SKM-1 (cell line): Measurements from ENCODE around the gene HMGXB3.

Experiments used
- DNase-seq: peaks from one replicate; lab custom pipeline; 2025; ENCODE audit not compliant: unreplicated experiment; lab: John Stamatoyannopoulos, UW

The HMGXB3 gene

DNA sequence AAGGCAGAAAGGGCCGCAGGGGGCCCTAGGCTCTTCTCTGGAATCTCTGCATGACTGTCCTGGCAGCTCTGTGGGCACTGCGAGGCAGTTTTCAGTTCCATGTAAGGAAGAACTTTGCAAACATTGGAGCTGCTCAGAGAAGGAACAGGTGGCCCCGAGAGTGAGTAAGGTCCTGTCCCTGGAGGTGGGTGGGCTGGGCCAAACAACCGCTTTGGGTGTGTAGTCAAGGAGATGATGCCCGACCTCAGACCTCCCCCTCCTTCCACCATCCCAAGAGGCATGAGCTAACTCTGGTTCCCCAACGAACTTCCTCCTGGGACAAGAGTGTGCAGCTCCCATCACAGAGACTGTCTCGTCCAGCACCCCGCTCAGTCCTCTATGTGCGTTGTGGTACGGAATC lies 65.3 kb downstream of the HMGXB3 start:
- DNase-seq, result no peak

DNA sequence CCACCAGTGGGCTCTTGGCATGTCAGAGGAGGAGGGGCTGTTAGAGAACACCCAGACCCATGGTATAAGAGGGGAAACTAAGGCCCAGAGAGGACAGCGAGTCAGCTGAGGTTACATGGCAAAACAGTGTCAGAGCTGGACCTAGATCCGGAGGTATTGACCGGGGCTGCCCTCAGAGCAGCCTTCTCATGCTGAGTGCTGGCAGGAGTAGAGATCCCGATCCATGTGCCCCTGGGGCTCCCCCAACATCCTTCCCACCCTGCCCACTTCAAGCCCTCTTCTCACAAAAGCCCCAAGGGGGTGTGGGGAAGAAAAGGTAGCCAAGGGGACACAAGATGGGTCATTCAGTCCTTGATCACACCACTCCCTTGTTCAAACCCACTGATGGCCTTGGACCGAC lies 65.9 kb downstream of the HMGXB3 start:
- no peak for DNase-seq

DNA sequence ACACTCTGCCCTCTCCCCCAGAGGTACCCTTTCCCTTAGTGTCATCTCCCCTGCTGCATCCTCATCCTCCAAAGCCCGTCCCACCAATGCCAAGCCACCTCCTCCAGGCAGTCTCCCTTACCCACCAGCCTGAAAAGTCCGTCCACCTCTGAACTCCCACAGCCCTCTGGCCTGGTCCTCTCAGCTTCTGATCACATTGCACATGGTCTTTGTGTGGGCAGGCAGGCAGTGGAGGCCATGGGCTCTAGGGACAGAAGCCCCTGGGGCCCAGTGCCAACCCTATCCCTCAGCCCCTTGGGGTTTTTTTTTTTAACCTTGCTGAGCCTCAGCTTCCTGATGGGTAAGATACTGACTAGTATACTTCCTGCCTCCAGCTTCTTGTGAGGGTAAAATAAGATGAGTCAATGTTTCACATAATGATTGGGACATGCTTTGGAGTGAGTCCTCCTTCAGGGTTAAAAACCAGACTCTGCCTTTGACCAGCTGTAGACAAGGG lies 66.4 kb downstream of the HMGXB3 start:
- DNase-seq, result no peak

DNA sequence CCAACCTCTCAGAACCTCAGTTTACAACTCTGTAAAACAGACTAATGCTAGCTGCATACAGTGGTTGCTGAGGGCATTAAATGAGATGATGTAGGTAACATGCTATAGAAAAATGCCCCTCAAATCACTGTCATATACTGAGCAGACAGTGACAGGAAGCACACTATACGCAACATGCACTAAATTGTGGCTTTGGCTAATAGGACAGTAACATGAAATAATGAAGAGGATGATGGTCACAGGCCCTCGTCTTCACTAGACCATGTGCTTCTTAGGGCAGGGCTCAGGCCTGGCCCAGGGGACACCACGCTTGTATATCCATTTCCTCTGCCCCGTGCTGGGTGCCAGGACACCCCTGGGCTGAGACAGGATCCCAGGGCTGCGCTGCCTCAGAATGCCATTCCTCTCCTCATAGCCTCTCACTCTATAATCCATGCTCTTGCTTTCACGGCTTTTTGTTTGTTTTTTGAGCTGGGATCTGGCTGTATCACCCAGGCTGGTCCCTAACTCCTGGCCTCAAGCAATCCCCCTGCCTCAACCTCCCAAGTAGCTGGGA lies 66.9 kb downstream of the HMGXB3 start:
- DNase-seq, result no peak

DNA sequence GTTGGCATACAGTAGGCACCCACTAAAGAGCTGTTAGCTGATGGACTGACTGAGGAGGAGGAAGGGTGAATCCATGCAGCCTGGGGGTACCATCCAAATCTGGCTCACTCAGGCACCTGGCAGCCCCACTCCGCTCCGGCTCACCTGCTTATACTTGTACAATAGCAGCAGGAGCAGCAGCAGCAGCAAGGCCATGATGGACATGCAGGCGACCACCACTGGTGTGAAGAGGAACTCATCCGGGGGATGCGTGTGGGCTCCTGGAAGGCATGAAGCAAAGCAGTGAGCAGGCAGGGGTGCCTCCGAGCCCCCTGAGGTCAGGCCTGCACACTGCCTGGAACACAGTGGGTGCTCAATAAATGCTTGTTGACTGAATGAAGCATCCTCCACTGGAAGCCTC lies 67.5 kb downstream of the HMGXB3 start:
- DNase-seq, result no peak

DNA sequence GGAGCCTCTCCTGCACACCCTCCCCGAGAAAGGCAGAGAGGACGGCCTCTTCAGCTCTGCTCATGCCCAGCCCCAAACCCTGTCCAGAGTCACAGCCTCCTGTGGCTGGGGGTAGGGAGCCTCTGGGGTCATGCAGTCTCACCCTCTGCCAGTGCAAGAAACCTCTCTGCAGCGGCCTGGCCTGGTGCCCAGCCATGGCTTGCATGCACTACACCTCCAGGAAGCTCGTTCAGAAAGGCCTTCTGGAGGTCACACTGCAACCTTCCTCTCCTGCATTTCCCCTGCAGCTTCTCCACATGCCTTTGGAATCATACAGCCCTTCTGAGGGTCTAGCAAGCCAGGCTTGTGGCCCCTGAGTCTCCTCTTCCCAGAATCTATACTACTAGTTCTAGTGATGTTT lies 67.9 kb downstream of the HMGXB3 start:
- DNase-seq, result no peak

DNA sequence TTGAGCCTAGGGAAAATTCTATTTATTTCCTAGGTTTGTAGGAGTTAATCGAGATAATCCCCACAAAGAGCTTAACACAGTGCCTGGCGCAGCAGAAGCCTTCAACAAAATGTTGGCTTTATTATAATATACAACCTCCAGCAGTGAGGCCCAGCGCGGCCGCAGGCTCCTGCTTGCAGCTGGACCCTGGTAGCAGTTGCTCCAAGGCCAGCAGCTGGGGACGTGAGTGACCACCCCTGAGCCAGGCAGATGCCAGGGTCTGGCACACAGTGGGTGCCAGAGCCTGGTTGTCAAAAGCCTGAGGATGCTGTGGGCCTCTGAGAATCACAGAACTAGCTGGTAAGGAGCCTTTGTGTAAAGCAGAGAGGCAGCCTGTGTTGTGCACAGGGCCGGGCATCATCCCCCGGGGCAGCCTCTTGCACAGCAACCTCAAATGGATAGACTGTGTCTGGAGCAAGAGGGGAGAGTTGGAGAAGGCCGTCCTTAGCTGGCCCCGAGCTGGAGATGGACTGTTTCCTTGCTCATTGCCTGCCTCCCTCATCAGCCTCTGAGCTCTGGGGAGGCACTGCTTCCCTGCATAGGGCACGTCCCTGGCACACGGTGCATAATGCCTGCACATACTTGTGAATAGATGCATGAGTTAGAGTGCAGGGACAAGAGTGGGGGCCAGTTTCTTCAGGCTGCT lies 68.6 kb downstream of the HMGXB3 start:
- no peak for DNase-seq

DNA sequence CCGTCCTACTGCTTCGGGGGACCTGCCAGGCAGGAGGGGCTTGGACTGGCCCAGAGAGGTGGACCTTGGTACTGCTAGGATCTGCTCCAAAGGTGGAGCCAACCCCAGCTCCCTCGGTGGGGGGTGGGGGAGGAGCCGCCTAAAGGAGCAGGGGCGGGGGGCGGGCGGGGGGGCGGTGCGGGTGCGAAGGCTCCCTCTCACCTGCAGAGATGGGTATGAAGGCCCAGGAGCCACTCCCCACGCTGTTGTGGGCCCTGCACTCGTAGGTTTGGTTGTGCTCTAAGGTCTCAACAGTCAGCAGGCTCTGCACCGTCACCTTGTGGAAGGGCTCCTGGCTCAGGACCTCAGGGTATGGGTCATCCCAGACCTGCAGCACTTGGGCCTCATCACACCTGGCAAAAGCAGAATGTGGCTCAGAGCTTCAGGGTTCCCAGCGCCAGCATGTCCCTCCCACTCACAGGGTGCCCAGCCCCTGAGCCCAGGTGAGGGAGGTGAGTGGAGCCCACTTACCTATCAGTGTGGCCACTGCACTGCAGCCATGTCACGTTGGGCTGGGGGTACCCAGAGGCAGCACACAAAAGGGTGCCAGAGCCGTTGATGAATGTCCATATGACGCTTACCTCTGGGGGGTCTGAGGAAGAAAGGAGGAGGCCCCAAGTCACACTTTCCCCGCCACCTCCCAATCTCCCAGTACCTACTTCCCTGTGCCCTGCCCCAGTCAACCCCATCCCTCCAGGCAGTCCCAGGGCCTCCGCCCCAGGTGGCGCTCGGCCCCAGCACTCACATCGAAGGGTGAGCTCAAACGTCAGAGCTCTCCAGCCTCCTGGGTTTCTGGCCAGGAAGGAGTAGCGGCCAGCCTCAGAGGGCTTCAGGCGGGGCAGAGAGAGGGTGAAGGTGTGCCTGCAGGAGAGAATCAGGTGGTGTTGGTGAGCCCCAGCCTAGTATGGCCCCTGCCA lies 69.4 kb downstream of the HMGXB3 start:
- no peak for DNase-seq

DNA sequence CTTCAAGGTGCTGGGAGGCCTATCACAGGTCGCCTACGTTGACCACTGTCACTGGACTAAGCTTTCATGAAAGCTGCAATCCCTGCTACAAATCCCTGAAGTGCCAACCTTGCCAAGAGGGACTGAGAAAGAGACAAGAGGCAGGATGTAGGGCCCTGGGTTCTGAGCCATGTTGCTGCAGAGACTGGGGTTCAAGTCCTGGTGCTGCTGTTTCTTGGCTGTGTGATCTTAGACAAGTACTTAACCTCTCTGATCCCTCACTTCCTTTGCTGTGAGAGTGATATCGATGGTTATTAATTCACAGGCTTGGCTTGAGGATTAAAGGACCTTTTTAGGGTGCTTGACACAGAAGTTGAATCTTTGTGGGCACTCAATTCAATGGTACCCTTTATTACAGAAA lies 70.3 kb downstream of the HMGXB3 start:
- DNase-seq, result no peak

DNA sequence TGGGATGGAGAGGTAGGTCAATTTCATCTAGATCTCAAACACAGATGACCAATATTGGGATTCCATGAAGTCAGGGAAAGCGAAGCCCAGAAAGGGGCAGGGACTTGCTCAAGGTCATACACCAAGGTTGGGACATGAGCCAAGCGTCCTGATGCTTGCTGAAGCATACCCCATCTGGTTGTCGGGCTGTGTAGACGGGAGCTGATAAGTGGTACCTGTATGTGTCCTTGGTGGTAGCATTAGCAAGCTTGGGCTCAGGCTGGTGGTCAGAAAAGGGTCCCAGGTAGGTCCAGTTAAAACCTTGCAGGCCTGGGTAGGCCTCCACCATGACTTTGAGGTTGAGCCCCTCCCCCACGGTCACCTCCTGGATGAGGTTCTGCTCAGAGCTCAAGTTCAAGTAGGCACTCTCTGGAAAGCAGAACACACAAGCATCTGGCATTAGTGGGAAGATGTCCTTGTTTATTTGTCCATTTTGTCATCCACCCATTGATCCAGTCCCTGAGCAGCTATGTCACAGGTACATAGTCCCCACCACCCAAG lies 72.6 kb downstream of the HMGXB3 start:
- DNase-seq, result no peak

DNA sequence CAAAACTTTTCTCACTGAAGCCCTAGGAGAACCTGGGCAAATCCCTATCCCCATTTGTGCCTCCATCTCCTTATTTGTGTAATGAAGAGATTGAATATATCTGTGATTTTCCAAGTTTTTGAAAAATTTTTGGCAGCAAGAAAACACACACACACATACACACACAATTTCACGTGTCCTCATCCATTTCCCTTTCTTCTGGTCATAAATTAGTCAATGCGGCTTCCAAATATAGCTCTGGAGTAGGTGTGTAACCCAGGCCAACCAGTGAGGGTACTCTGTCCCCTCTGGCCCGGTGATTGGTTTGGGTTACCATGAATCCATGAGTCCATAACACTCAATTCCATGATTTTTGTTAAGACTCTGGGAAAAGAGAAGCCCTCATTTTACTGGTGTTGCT lies 73.1 kb downstream of the HMGXB3 start:
- no peak for DNase-seq

DNA sequence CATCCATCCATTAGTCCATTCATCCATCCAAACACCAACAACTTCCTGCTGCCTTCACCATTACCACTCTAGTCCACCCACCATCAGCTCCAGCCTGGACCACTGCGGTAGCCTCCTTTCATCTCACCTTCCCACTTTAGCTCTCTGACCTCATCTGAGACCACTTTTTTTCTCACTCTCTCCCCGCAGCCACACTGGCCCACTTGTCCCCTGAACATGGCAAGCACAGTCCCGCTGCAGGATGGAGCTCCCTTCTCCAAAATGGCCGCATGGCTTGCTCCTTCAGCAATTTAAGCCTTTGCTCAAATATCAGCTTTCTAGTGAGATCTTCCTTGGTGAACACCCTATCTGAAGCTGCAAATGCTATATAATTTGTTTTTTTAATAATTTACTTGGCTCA lies 74.7 kb downstream of the HMGXB3 start:
- no peak for DNase-seq

DNA sequence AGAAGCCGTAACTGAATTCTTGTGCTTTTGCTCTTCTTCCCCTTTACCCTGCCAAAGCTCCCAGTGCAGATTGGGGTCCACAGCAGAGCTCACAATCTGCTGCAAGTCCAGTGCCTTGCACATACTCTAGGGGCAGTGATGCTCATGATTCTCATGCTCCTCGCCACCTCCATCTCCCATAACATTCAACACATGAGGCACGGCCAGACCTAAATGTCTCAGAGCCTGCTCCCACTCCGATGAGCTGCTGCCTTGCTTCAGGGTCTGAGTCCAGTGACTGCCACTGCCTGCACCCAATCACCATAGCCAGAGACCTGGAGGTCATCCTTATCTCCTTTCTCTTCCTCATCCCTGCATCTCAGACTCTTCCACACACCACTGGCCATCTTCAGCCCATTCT lies 75.3 kb downstream of the HMGXB3 start:
- DNase-seq, result no peak

DNA sequence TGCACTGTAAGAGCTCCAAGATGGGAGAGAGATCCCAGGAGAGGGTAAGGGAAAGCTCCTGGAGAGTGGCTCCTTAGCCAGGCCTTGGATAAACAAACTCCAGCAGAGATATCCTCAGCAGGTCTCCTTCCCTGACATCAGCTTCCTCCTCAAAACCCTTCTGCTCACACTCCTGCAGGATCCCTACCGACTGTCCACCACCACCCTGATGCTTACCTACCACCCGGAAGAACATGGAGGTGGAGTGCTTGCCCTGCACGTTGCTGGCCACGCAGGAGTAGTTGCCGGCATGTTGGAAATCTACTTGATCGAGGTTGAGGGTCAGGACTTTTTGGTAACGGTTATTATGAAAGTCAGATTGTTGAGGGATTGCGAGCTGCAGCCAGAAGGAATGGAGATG lies 76.5 kb downstream of the HMGXB3 start:
- no peak for DNase-seq

DNA sequence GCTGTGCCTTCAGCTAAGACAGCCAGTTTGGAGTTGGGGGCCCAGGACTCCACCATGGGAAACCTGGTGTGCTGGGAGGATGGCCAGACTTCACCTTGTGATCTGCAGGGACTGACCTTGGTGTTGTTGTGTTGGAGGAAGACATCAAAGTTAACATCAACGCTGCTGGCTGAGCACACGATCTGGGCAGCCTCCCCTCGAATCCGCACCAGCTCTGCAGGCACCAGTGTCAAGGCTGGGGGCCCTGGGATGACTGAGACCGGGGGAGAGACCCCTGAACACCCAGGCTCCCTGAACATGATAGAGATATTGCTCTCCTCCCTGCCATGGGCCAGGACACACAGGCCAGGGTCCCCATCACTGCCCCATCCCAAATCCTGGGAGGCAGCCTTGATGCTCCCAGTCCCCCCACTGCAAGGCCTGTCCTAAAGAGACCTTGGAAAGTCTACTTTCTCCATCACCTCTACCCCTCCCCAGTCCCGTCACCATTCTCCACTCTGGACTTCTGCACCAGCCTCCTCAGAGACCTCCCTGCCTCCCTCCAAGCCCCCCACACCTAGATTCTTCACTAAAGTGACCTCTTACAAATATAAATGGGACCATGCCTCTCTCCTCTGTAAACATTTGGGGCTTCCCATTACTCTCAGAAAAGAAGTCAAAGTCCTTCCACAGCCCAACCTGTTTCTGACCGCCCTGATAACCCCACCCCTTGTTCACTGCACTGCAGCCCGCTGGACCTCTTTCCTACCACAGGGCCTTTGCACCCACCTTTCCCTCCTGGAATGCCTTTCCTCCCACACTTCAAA lies 77.7 kb downstream of the HMGXB3 start:
- DNase-seq, result no peak

DNA sequence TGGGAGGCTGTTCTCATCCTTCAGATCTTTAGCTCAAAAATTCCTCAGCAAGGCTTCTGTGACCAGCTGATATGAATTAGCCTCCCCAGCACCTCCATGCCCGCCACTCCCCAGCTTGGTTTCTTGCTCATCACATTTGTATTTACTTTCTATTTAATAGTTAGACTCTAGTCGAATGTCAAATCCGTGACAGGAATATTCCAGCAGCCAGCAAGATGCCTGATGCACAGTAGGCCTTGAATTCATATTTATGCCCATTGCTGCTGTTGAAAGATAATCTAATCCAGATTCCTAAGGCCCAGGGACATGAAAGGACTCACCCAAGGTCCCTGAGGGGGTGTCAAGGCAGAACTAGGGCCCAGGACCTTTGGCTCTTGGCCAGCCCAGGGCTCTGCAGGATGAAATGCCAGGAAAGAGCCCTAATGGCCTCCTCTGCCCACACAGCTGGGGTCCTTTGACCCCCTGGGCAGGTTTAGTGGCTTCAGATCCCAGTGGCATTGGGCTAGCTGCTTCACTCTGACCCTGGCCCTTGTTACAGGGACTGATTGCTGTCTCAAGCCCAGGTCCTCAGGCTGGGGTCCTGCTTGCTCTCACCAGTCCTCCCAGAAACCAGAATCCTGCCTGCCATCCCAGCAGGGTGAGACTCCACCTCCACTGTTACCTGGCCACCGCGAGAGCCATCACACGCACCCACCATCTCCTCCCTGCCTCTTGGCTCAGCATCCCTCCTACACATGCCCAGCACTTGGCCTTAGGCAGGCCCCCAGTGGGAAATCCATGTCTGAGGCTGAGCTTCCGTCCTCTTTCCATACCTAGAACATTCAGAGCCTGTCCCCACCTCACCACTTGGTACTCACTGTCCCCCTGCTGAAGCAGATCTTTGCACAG lies 78.5 kb downstream of the HMGXB3 start:
- no peak for DNase-seq

DNA sequence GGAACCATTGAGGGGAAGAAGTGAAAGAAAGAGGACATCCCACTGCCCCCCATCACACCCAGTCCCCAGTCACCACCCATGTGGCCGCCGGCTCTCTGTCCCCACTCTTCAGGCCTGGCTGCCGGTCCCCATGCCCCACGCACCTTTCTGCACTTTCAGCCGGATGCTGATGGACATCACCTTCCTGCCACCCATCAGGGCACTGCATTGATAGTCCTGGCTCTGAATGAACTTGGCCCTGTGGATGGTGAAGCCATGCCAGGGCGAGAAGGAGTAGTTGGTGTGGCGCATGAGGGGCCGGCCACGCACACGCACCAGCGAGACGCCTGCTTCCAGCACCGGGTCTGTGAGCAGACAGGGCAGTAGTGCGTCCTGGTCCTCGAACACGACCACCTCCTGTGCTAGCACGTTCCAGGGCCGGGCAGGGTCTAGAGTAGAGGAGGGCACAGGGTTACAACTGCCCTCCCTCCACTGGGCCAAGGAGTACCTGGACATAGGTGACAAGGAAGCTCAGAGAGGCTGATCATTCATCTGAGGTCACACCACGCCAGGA lies 79.4 kb downstream of the HMGXB3 start:
- no peak for DNase-seq

DNA sequence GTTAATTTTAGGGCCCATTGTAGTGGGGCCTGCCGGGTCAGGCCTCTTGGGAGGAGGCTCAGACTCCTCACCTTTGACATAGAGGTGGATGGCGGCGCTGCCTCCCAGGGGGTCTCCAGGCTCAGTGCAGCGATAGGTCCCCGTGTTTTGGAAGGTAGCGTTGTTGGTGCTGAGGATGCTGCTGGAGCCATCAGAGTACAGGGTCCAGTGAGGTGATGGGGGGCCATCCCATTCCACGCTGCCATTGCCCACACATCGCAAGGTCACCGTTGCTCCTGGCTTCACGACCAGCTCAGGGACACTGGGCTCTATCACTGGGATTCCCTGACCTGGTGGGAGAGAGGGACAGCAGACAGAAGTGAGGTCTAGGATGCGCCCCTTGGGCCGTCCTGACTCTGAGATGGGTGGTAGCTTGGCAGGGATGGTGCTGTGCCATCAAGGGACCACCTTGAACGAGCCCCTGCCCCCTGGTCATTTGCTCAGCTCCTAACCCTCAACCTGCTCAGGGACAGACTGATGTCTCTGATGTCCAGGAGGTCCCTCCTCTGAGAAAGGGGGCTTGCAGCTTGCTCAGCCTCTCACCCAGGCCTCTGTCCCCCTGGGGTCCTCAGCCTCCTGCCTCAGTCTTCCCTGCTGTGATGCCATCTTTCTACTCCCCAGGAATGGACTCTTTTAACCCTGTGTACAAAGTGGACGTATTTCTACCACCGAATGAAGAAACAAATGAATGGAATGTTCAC lies 80.3 kb downstream of the HMGXB3 start:
- DNase-seq, result no peak
